Ishikawa (cell line): ENCODE data around the gene GAS2L2.

Source experiments
- CEBPB ChIP-seq: IDR thresholded peaks from 2 replicates; pipeline ENCODE4 v1.6.1; 2012
- CREB1 ChIP-seq: IDR thresholded peaks from 2 replicates; pipeline ENCODE4 v1.6.1; 2012; ENCODE audit warnings: low read depth
- EGR1 ChIP-seq: IDR thresholded peaks from 2 replicates; pipeline ENCODE4 v1.6.1; 2012
- EP300 ChIP-seq: IDR thresholded peaks from 2 replicates; pipeline ENCODE4 v1.6.1; 2012; ENCODE audit warnings: borderline replicate concordance
- MAX ChIP-seq: IDR thresholded peaks from 2 replicates; pipeline ENCODE4 v1.6.1; 2012
- NFIC ChIP-seq: IDR thresholded peaks from 2 replicates; pipeline ENCODE4 v1.6.1; 2012
- RAD21 ChIP-seq: IDR thresholded peaks from 2 replicates; pipeline ENCODE4 v1.6.1; 2012; ENCODE audit warnings: low read depth
- REST ChIP-seq: IDR thresholded peaks from 2 replicates; pipeline ENCODE4 v1.6.1; 2012; ENCODE audit warnings: low read depth, mild to moderate bottlenecking
- TAF1 ChIP-seq: IDR thresholded peaks from 2 replicates; pipeline ENCODE4 v1.6.1; 2012; ENCODE audit warnings: low read depth, mild to moderate bottlenecking
- TCF12 ChIP-seq: IDR thresholded peaks from 2 replicates; pipeline ENCODE4 v1.6.1; 2012; ENCODE audit warnings: low read depth
- USF1 ChIP-seq: IDR thresholded peaks from 2 replicates; pipeline ENCODE4 v1.6.1; 2012
- YY1 ChIP-seq: IDR thresholded peaks from 2 replicates; pipeline ENCODE4 v1.6.1; 2012; ENCODE audit warnings: low read depth

GRCh38 chr17:35723735-35724134, 29.3 kb downstream of the GAS2L2 start:
- no peak for TF ChIP-seq CREB1
- no peak for TF ChIP-seq REST
- TF ChIP-seq TAF1: no peak
- no peak for TF ChIP-seq USF1
- no peak for TF ChIP-seq YY1
- TF ChIP-seq EGR1: no peak
- TF ChIP-seq NFIC: no peak
- TF ChIP-seq MAX: no peak
- TF ChIP-seq EP300: no peak
- no peak for TF ChIP-seq RAD21
- TF ChIP-seq TCF12: no peak
- no peak for TF ChIP-seq CEBPB
